ENCODE results near the gene NCOA5.

The NCOA5 gene

GRCh38 chr20:46011631-46012482 lies 77.9 kb downstream of the NCOA5 start:
- peak; percentile 88 for DNase-seq
